Vagina (tissue), 2 donors: ENCODE results near the gene TP73. TPM values are rescaled to one million over a fixed set of nuclear protein-coding genes. Genes with fewer than 3 reads are reported as not detected.

Experiments
- DNase-seq, 2 donors: peaks; one replicate each; pipeline ENCODE4 v3.0.0-alpha.2; 2017; ENCODE audit errors: extremely low spot score in 2 of 2
- H3K27ac ChIP-seq: fragments of 200-600 bp; sonication (generic); one replicate; pipeline ENCODE4 v1.5.1; 2019
- H3K27me3 ChIP-seq: fragments of 200-600 bp; sonication (generic); one replicate; pipeline ENCODE4 v1.5.1; 2019
- H3K36me3 ChIP-seq, 2 donors: fragments of 200-600 bp; sonication (generic); one replicate each; pipeline ENCODE4 v1.5.1; 2017 to 2019
- H3K4me1 ChIP-seq: fragments of 200-600 bp; sonication (generic); one replicate; pipeline ENCODE4 v1.5.1; 2019
- H3K4me3 ChIP-seq, 2 donors: fragments of 200-600 bp; sonication (generic); 1 replicate in 1 of 2; 2 replicates in 1 of 2; pipeline ENCODE4 v1.5.1; 2016 to 2019
- H3K9me3 ChIP-seq: fragments of 200-600 bp; sonication (generic); one replicate; pipeline ENCODE4 v1.5.1; 2019
- POLR2A ChIP-seq, 2 donors: fragments of 450-650 bp; IDR thresholded peaks; one replicate each; pipeline ENCODE4 v1.6.1; 2017; ENCODE audit warnings: antibody characterized with exemption in 2 of 2, mild to moderate bottlenecking in 2 of 2, moderate library complexity in 2 of 2
- POLR2AphosphoS5 ChIP-seq, 2 donors: sonication (generic); formaldehyde crosslinking; IDR thresholded peaks; one replicate each; pipeline ENCODE4 v1.9.0; 2017; ENCODE audit warnings: antibody characterized with exemption in 2 of 2, mild to moderate bottlenecking in 2 of 2, low read depth in 1 of 2; ENCODE audit not compliant: insufficient read depth in 1 of 2
- intact Hi-C: fragments of 100-400 bp; cut with DNase I; formaldehyde crosslinking; loops from one replicate; pipeline ENCODE4 v1.15.1; 2023
- total RNA-seq: library from RNA; depleted of rRNA; stranded (reverse); fragments of >200 nt; gene quantifications from one replicate; pipeline ENCODE4 v1.2.3, GENCODE V29; 2016
- TF ChIP-seq, protein P1 (sequence below), 3 experiments: fragments of 450-650 bp in 2 of 3; fragments of 200-600 bp in 1 of 3; sonication (generic) in 1 of 3; IDR thresholded peaks; one replicate each; pipeline ENCODE4 v1.5.1; 2017 to 2019; ENCODE audit warnings: antibody characterized with exemption in 3 of 3, mild to moderate bottlenecking in 2 of 3, moderate library complexity in 2 of 3

TP73 gene
- total RNA-seq, 1 donor from 2014 or later, result 8.1 TPM

DNA sequence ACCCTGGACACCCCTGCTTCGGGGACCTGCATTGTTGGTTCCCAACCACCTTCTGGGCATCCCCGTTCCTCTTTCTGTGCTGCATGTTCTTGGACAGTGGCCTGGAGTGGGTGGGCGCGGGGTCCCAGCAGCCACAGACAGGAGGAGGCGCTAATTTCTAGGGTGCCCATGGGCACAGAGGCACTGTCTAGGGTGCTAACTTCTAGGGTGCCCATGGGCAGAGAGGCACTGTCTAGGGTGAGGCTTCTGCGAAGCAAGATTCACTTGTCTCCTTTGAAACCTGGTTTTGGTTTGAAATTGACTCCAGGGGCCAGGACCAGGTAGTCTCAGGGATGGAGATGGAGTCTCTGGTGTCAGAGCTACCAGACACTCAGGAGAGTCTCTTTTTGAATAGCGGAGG is 40.2 kb upstream of the TP73 start:
- no peak overlapping the region for H3K27ac ChIP-seq
- peak overlapping the region in 1 of 2 donors; percentile 53 for H3K4me3 ChIP-seq
- no peaks in the 10 kb centered on the region for H3K36me3 ChIP-seq
- TF ChIP-seq POLR2A (IDR thresholded peaks at IDR 0.05) (no peak), POLR2AphosphoS5 (IDR thresholded peaks at IDR 0.05; ENCODE audit: insufficient read depth in 1 of 2, low read depth in 1 of 2) (no peak)
- TF ChIP-seq, protein P1, sequence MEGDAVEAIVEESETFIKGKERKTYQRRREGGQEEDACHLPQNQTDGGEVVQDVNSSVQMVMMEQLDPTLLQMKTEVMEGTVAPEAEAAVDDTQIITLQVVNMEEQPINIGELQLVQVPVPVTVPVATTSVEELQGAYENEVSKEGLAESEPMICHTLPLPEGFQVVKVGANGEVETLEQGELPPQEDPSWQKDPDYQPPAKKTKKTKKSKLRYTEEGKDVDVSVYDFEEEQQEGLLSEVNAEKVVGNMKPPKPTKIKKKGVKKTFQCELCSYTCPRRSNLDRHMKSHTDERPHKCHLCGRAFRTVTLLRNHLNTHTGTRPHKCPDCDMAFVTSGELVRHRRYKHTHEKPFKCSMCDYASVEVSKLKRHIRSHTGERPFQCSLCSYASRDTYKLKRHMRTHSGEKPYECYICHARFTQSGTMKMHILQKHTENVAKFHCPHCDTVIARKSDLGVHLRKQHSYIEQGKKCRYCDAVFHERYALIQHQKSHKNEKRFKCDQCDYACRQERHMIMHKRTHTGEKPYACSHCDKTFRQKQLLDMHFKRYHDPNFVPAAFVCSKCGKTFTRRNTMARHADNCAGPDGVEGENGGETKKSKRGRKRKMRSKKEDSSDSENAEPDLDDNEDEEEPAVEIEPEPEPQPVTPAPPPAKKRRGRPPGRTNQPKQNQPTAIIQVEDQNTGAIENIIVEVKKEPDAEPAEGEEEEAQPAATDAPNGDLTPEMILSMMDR (IDR thresholded peaks at IDR 0.05), result no peak
- peaks cover 30% of the 10 kb centered on the region for H3K4me1 ChIP-seq
- H3K9me3 ChIP-seq, result no peaks in the 10 kb centered on the region
- H3K27me3 ChIP-seq, result peaks cover 5% of the 10 kb centered on the region
- intact Hi-C loops, result no loop called here
- no peak for DNase-seq

DNA sequence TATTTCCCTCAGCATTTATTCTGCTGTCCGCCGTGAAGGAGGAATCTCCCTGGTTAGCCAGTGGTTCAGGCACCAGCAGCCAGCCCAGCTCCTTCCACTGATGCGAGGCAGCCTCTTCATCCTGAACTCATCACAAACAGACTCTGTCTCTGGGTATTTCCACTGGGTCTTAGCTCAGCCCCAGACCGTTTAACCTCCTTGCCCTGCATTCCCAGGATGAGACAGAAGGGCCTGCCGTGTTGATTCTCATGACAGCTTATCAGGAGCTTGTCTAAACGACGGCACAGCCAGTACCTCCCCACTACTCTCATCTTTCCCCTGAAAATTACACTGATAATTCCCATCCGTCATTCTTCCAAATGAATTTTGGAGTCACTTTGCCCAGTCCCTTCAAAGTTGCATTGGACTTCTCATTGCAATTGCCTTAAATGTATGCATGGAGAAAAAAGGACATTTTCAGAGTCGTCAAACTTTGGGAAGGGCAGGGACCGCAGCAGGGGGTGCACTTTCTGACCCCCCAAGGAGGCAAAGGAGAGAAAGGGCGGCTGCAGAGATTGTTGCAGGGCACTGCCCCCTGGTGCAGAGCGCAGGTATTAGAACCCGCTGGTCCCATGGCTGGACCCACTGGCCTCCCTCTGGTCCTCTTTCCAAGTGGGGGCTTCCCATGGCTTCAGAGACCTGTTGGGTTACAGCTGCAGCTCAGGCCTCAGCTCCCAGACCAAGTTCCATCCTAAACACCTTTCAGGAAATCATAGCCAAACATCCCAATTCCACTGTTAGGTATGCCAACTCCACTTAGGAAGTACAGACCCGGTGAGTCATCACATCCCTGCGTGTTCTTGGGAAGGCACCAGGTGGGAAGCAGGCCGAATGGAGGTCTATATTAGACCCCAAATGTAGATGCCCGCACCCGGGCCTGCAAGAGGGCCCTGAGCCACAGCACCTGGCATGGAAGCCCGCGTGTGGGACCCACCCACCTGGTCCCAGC is 37.3 kb upstream of the TP73 start:
- no peak overlapping the region for H3K27ac ChIP-seq
- intact Hi-C loops, result no loop called here
- no peak overlapping the region for H3K4me3 ChIP-seq
- H3K27me3 ChIP-seq, result peaks cover 4% of the 10 kb centered on the region
- no peak for DNase-seq
- H3K4me1 ChIP-seq, result peaks cover 25% of the 10 kb centered on the region
- TF ChIP-seq, protein P1 (IDR thresholded peaks at IDR 0.05), result peak in 2 of 3 experiments; percentile 32 to 43
- no peak for TF ChIP-seq POLR2A (IDR thresholded peaks at IDR 0.05)
- no peak for TF ChIP-seq POLR2AphosphoS5 (IDR thresholded peaks at IDR 0.05; ENCODE audit: insufficient read depth in 1 of 2, low read depth in 1 of 2)
- H3K9me3 ChIP-seq, result no peaks in the 10 kb centered on the region
- H3K36me3 ChIP-seq, result no peaks in the 10 kb centered on the region

DNA sequence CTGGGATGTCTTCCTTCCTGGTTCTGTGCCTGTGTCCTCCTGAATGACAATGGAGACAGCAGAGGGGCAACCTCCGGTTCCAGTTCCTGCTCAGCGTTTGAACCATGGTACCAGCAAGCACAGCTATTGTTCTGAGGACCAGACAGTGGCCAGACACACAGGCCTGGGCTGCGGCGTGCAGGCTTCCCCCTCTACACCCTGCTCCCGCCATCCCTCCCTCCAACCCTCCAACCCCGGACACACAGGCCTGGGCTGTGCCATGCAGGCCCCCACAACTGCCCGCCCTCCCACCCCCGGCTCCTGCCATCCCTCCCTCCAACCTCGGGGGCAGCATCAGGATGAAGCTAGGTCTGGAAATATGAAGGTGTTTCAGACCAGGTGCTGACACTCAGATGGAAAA is 35.5 kb upstream of the TP73 start:
- no peaks in the 10 kb centered on the region for H3K36me3 ChIP-seq
- DNase-seq, result no peak
- no peak overlapping the region for H3K27ac ChIP-seq
- H3K9me3 ChIP-seq, result no peaks in the 10 kb centered on the region
- no peaks in the 10 kb centered on the region for H3K27me3 ChIP-seq
- peaks cover 8% of the 10 kb centered on the region for H3K4me1 ChIP-seq
- H3K4me3 ChIP-seq, result no peak overlapping the region
- TF ChIP-seq, protein P1 (IDR thresholded peaks at IDR 0.05), result no peak
- TF ChIP-seq POLR2AphosphoS5 (IDR thresholded peaks at IDR 0.05; ENCODE audit: insufficient read depth in 1 of 2, low read depth in 1 of 2), result no peak
- TF ChIP-seq POLR2A (IDR thresholded peaks at IDR 0.05), result no peak
- intact Hi-C loops, result loop anchor here (2.0 kb wide), 1 partner anchor 124 kb away; no protein-coding TSS in a partner anchor

DNA sequence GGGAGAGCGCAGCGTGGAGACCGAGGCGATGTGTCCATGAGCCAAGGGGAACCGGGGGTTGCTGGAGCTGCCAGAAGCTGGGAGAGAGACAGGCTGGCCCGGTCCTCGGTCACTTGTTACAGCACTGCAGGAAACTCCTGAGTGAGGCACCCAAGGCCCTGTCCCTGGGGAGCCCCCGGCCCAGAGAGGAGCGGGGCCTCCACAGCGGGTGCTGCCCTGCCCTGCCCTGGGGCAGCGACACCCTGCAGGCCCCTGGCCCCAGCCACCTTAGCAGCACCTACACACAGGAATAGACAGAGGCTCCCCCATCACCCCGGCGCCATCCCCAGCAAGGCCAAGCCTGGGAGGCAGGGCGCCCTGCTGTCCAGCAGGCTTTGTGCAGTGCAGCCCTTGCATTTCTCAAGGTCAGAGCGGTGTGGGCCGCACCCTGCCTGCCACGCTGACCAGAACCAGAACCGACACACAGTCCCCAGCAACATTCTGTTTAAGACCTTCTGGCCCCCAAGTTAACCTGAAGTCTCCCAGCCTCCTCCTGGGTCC is 34.4 kb upstream of the TP73 start:
- Histone ChIP-seq H3K4me1 (peaks cover 13% of the 10 kb centered on the region), H3K27me3 (no peaks in the 10 kb centered on the region), H3K36me3 (no peaks in the 10 kb centered on the region), H3K27ac (no peak overlapping the region), H3K4me3 (no peak overlapping the region), H3K9me3 (no peaks in the 10 kb centered on the region)
- TF ChIP-seq POLR2AphosphoS5 (IDR thresholded peaks at IDR 0.05; ENCODE audit: insufficient read depth in 1 of 2, low read depth in 1 of 2) (no peak), POLR2A (IDR thresholded peaks at IDR 0.05) (no peak)
- TF ChIP-seq, protein P1 (IDR thresholded peaks at IDR 0.05), result no peak
- intact Hi-C loops, result loop anchor here (2.0 kb wide), 1 partner anchor 125 kb away; no protein-coding TSS in a partner anchor
- DNase-seq, result no peak
